Measurements from ENCODE around the gene ELANE.
"Not testable (repeated sequence)": the region's sequence is repeated elsewhere in the genome, so short reads cannot be mapped to it uniquely, and the experiment has no call there.

Gene ELANE

DNA sequence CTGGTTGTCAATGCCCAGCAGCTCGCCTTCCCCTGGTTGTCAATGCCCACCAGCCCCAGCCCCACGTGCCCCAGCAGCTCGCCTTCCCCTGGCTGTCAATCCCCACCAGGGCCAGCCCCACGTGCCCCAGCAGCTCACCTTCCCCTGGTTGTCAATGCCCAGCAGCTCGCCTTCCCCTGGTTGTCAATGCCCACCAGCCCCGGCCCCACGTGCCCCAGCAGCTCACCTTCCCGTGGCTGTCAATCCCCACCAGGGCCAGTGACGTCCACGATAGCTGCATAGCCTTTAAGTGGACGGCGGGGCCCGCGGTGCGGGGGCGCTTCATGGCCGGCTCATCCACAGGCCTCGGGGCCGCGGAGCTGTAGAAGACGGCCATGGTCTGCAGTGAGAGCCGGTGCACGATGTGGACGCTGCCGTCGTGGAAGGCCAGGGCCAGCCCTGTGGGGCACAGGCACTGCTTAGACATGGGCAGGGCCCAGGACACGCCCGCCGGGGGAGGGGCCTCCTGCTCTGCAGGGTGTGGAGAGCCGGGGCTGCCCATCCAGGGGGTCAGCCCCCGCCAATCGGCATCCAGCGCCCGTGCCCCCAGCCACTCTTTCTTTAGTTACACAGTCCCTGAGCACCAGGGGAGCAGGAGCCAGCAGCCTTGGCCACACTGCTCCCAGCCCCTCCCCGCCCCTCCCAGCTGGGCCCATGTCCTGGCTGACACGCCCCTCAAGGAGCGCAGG is 27.8 kb downstream of the ELANE start:
- DNase-seq (ENCODE audit: low spot score): no peak

DNA sequence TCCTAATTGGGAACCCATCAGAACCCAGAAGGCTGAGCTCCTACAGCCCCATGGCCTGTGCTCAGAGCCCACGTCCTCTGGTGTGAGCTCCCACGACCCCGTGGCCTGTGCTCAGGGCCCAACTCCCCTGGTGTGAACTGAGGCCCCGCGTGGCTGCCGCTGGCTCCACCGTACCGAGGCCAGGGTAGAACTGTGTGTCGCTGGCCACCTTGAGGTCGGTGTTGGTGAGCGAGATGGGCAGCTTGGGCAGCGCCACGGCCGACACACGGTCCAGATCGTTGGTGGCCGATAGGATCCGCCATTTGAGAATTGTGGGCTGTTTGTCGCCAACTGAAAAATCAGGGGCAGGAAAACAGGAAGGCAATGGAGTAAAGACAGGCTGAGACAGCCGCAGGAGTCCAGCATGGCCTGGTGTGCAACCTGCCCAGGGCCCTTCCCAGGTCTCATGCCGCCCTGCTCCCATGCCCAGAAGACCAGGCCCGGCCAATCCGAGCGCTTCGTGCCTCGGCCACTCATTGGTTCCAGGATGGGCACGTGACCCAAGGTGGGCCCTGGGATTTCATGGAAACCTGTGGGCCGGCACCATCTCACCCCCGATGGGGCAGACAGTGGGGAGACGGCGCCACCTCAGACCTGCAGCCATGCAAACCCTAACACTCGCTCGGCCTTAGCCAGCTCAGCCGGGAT is 29.4 kb downstream of the ELANE start:
- no peak for DNase-seq (ENCODE audit: low spot score)

DNA sequence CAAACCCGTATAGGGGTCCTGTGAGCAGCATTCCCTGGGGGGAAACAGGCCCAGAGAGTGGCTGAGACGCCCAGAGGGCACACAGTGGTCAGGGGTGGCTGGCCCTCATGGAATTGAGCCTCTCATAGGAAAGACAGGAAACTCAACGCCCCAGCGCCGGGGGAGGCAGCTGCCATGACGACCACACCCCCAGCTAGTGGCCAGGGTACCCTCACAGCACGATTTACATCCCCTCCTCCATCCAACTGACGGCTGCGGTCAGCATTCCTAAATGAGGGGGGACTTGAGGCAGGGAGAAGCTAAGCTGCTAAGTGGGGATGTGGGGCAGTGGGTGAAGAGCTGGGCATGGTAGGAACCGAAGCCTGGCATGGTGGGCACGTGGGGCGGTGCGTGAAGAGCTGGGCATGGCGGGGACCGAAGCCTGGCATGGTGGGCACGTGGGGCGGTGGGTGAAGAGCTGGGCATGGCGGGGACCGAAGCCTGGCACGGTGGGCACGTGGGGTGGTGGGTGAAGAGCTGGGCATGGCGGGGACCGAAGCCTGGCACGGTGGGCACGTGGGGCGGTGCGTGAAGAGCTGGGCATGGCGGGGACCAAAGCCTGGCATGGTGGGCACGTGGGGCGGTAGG is 30.9 kb downstream of the ELANE start:
- no peak for DNase-seq (ENCODE audit: low spot score)

DNA sequence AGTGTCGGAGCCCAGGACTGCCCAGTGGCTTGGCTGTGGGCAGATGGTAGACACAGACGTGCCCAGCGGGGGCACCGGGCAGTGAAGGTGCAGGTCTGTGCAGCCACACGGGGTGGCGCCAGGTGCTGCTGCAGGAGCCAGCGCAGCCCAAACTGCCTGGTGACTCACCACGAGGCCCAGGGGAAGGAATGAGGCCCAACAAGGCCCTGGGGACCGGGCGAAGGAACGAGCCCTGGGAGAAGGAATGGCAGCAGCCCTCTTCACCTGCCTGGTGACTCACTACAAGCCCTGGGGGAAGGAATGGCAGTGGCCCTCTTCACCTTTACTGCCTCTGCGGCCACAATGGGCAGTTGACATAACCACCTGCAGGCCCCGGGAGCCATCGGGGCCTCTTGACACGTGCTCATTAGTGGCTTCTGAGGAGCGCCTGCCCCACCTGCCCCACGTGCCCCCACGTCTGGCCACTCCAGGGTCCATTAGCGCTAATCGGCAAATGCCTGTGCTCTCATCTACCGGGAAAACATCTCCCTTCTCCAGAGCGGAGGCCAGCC is 31.6 kb downstream of the ELANE start:
- DNase-seq (ENCODE audit: low spot score): no peak

DNA sequence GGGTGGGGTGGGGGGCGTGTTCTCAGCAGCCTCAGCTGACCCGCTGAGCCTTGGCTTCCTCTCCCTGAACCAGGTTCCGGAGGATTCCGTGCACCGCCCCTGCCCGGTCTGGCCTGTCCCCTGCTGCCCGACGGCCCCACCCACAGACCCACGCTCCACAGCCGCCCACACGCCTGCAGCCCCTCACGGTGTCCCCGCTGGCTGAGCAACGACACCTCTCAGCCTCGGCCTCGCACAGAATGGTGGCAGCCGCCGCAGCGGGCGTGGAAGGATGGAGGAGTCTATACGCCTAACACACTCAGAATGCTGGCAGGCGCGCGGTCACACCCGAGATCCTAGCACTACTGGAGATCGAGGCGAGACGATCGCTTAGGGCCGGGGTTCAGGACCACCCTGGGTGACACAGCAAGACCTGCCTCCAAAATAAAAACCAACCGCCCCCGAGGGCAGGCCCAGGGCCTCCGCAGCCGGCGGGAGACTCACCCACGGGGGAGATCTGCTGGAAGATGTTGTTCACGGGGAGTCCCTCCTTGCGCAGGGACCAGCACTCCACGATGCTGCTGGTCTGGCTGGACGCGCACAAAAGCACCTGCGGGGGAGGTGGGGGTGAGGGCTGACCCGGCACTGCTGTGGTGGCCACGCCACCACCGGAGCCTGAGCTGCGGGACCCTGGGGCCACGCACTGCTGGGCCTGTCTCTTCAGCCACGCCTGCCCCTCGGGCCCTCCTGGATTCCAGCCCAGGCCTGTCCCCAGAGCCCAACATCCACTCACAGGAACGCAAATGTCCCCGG is 32.5 kb downstream of the ELANE start:
- no peak for DNase-seq (ENCODE audit: low spot score)

DNA sequence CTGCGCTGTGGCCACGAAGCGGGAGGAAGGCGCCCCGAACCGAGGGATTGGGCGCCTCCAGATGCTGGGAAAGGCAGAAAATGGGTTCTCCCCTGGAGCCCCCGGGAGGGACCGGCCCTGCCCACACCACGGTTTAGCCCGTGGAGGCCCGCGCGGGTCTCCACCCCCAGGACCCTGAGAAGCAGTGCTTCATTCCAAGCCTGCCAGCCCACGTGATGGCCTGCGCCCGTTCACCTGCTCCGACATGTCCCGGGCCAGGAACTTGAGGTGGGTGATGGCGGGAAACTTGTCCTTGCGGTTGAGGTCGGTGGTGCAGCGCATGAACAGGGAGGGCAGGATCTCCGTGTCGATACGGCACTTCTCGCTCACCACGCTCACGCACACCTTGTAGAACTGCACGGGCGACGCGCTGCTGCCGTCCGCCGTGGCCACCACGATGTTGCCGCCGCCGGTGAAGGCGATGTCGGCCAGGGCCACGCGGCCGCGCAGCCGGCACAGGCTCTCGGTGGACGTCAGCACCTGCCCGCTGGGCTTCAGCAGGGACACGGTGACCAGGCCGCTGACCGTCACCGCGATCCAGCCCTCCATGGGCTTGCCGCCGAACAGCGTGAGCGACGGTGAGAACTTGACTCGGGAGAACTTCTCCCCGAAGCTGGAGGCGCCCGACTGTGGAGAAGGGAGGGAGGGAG is 33.6 kb downstream of the ELANE start:
- no peak for DNase-seq (ENCODE audit: low spot score)

DNA sequence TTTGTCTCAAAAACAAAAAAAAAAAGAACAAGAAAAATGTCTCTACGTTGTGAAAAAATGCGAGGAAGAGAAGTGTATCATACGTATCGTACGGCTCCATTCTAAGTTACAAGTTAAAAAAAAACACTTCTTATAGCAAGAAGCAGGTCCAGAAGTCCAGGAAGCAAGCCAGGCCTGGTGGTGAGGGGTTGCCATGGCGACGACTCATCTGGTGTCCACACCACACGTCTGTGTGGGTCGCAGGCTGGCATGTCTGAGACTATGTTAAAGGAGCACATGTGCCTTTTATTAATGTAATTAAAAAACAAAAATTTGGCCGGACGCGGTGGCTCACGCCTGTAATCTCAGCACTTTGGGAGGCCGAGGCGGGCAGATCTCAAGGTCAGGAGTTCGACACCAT is 35.0 kb downstream of the ELANE start:
- DNase-seq (ENCODE audit: low spot score): peak; percentile 63

DNA sequence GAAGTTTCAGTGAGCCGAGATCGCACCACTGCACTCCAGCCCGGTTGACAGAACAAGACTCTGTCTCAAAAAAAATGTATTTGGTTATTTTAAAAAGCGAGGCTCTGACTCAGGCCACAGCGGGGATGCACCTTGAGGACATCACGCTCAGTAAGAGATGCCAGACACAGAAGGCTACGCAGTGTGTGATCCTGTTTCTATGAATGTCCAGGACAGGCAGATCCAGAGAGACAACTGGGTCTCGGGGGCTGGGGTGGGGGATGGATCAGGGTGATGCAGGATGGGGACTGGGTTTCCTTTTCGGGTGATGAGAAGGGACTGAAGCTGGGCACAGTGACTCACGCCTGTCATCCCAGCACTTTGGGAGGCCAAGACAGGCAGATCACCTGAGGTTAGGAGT is 35.5 kb downstream of the ELANE start:
- no peak for DNase-seq (ENCODE audit: low spot score)

DNA sequence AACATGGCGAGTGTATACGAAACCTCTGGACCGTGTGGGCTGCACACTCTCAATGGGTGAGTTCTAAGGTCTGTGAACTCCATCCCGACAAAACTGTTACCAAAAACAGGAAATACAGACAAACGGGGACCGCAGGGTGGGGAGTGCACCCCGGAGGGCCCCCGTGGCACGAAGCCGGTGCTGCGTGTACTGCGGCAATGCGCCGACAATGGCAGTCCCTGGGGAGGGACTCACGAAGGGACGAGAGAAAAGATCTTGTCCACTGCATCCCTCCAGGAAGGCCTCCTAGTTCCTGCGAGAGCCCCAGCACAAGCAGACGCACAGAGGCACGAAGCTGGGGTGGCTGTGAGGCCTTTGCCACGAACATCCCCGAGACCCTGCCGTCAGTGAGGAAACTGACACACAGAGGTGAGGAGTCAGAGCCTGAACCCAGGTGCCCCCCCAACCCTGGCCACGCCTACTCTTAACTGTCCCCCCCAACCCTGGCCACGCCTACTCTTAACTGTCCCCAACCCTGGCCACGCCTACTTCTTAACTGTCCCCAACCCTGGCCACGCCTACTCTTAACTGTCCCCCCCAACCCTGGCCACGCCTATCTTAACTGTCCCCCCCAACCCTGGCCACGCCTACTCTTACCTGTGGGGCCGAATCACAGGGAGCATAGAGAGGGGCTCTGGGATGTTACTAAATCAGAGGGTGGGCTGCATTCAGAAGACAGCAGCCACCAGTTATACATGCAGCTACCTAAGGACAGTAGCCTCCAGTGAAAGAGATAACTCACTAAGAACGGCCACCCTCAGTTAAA is 36.7 kb downstream of the ELANE start:
- no peak for DNase-seq (ENCODE audit: low spot score)

DNA sequence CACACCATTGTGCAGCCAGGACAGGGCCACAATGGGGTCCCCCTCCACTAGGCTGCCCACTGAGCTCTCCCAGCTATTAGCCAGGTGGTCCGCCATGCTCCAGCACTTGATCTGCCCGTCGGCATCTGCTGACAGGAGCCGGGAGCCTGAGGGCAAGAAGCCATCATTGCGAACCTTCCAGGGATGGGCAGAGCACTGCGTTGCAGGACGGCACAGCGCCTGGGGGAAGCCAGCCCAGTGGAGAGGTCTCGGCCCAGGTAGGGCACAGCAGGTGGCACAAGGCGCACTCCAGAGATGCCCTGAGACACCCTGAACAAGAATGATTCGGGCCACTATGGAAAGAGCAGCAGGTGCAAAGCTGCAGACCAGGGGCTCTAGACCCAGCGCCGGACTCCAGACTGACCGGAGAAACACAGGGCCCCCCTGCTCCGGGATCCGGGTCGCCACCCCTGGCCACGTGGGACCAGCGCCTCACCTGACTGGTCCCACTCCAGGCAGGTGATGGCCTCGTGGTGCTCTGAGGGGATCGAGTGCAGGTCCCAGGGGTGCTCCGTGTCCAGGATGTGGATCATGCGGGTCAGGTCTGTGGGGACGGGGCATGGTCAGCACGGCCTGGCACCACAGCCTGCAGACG is 37.7 kb downstream of the ELANE start:
- no peak for DNase-seq (ENCODE audit: low spot score)

DNA sequence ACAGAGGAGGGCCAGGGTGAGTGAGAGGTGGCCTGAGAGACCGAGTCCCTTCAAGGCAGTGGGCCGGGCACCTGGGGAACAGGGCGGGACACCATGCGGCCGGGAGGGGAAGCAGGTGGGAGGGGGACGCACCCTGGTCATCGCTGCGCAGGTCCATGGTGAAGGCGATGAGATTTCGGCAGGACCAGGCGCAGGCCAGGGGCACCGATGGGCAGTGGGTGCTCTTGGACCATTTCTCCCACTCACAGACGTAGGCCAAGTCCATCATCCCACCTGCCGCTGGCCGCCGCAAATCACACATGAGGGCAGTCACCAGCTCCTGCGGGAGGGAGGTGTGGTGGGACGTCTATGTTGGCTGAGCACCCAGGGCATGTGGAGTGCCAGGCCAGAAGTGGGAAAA is 38.7 kb downstream of the ELANE start:
- no peak for DNase-seq (ENCODE audit: low spot score)

DNA sequence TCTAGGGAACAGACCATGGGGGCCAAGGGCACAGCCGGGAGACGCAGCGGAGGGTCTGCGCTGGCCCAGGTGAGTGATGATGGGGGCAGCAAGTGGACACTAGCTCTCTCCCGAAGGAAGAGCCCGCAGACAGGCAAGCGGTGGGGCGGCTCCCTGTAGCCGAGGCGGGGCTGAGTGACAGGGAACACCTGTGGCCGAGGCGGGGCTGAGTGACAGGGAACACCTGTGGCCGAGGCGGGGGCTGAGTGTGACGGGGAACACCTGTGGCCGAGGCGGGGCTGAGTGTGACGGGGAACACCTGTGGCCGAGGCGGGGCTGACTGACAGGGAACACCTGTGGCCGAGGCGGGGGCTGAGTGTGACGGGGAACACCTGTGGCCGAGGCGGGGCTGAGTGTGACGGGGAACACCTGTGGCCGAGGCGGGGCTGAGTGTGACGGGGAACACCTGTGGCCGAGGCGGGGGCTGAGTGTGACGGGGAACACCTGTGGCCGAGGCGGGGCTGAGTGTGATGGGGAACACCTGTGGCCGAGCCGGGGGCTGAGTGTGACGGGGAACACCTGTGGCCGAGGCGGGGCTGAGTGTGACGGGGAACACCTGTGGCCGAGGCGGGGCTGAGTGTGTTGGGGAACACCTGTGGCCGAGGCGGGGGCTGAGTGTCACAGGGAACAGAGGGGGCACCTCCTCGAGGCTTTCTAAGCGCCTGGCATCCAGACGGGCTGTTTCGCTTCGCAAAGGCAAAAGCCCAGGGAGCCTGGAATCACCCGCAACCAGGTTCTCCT is 39.5 kb downstream of the ELANE start:
- DNase-seq (ENCODE audit: low spot score): not testable (repeated sequence)

DNA sequence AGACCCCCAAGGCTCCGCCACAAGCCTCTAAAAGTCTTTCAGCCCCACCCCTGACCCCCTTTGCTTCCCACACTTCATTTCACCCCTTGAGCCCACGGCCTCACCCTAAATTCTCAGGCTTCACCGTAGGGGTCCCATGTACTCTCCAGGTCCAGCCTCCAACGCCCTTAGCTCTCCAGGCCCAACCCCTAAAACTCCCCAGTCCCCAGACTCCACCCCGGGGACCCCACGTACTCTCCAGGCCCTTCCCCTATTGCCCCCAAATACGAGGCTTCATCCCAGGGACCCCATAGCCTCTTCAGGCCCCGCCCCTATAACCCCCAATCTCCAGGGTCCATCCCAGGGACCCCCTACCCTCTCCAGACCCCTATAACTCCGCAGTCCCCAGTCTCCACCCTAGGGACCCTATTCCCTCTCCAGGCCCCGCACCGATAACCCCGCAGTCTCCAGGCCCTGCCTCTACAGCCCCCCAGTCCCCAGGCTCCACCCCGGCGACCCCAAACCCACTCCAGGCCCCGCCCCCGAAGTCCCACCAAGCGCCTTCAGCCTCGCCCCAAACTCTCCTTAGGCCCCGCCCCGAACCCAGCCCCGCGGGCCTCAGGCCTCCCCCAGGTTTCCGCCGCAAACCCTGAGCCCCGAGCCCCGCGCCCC is 40.3 kb downstream of the ELANE start:
- no peak for DNase-seq (ENCODE audit: low spot score)

DNA sequence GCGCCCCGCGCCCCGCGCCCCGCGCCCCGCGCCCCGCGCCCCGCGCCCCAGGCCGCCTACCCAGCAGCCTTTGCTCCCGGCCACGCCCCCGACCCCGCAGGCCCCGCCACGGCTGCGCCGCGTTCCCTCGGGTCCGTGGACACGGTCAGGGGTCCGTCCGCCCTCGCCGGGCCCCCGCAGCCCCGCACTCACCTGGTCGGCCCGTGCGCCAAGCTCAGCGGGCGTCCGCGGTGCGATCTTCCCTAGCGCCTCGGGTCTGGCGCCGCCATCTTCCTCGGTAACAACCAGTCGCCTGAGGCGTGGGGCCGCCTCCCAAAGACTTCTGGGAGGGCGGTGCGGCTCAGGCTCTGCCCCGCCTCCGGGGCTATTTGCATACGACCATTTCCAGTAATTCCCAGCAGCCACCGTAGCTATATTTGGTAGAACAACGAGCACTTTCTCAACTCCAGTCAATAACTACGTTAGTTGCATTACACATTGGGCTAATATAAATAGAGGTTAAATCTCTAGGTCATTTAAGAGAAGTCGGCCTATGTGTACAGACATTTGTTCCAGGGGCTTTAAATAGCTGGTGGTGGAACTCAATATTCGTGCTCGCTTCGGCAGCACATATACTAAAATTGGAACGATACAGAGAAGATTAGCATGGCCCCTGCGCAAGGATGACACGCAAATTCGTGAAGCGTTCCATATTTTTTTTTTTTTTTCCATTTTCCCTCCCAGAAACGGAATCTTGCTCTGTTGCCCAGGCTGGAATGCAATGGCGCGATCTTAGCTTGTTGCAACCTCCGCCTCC is 41.0 kb downstream of the ELANE start, which contains the start of the genes MED16 and RNU6-9:
TSS of gene MED16 (minus strand) at position 294 of the 796 bp plus-strand sequence. CDS start 2,056 bp downstream, outside the sequence.
TSS of gene RNU6-9 (plus strand) at position 591 of the 796 bp plus-strand sequence.
- DNase-seq (ENCODE audit: low spot score): peak; percentile 98

DNA sequence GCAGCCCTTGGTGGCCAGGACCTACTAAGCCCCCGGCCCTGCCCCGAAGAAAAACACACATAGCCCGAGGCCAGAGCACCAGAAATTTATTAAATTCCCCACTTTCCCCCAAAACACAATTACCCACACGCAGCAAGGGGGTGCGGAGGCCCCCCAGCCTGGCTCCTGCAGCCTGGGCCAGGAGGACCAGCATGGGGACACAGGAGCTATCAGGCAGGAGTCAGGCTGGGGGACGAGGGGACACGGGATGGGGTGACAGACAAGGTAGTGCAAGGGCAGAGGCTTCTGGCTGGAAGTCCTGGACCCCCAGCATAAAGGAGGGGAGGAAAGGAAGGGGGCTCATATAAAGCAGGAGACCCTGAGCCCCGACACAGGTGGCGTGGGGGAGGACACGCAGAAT is 44.3 kb downstream of the ELANE start:
- DNase-seq (ENCODE audit: low spot score): no peak

DNA sequence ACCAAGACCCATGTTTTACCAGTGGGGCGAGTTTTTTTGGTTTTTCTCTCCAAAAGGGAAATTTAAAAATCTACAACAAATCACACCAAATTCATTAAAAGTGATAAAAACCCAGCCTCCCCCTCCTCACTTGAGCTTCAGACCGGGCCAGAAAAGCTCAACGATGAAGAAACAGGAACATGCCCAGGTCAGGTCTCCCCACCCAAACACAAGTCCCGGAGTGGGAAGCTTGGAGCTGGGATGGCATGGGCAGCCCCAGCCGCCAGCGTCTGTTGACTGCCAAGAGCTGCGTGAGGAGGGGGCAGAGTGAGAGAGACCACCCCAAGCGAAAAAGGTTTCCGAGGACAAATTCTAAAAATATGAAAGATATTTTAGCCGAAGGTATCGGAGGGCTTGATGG is 44.9 kb downstream of the ELANE start:
- no peak for DNase-seq (ENCODE audit: low spot score)

DNA sequence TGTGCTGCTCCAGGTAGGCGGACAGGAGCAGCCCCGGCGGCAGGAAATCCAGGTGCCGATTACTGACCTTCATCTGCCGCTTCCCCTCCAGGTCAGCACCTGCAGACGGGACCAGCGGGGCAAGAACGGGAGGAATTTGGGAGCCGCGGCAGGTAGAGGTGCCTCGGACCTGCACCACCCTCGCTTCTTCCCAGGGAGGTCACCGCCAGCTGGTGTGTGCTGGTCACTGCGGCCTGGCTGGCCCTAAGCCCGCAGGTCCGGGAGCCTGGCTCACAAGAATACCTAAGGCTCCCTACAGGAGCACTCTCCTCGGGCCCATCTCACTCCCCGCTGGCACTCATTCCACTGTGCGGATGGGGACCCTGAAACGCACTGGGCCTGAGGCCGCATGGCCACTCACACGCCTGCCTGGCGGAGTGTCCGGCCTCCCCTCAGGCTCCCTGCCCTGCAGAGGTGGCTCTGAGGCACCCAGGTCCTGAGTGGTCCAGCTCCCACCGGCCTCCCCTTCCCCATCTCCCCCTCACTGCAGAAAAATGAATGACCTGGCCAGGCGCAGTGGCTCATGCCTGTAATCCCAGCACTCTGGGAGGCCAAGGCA is 45.4 kb downstream of the ELANE start:
- no peak for DNase-seq (ENCODE audit: low spot score)

Data from AG08395 (cell line).